NCI-H2029 (cell line): ENCODE data around the gene PCIF1.
A peak's percentile ranks its signal among the peaks of the same experiment; 100 is the strongest.
"Not testable (repeated sequence)": the region's sequence is repeated elsewhere in the genome, so short reads cannot be mapped to it uniquely, and the experiment has no call there.

ENCODE experiments used
- DNase-seq: peaks from one replicate; lab custom pipeline; 2025; lab: John Stamatoyannopoulos, UW

Gene PCIF1

DNA sequence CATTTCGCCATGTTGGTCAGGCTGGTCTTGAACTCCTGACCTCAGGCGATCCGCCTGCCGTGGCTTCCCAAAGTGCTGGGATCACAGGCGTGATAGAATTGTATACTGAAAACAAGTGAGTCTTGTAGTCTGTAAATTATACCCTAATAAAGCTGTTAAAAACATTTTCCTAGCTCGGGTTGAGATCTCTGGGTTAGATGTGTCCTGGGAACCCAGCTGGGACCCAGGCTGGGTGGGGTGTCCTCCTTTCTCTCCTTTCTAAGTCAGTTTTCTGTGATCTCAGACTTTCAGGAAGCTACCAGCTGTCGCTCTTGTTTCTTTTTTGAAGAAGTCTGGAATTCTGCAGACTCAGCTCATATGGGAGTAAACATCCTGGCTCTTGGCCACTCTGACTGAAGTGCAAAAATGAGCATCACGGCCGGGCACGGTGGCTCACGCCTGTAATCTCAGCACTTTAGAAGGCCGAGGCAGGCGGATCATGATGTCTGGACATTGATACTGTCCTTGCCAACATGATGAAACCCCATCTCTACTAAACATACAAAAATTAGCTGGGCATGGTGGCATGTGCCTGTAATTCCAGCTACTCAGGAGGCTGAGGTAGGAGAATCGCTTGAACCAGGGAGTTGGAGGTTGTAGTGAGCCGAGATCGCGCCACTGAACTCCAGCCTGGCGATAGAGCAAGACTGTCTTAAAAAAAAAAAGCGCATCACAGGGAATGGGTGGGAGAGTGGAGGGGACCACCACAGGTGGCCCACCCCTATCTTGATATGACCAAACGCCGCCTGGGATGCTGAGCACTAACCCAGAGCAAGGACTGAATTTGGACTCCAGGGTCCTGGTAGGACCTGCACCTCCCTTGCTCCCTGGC, 9.9 kb upstream of the PCIF1 start:
- DNase-seq, result no peak

- DNase-seq, result no peak
Measured at GRCh38 chr20:45925821-45926506, 8.5 kb upstream of the PCIF1 start.

GRCh38 chr20:45926731-45927070, 7.8 kb upstream of the PCIF1 start:
- no peak for DNase-seq

DNA sequence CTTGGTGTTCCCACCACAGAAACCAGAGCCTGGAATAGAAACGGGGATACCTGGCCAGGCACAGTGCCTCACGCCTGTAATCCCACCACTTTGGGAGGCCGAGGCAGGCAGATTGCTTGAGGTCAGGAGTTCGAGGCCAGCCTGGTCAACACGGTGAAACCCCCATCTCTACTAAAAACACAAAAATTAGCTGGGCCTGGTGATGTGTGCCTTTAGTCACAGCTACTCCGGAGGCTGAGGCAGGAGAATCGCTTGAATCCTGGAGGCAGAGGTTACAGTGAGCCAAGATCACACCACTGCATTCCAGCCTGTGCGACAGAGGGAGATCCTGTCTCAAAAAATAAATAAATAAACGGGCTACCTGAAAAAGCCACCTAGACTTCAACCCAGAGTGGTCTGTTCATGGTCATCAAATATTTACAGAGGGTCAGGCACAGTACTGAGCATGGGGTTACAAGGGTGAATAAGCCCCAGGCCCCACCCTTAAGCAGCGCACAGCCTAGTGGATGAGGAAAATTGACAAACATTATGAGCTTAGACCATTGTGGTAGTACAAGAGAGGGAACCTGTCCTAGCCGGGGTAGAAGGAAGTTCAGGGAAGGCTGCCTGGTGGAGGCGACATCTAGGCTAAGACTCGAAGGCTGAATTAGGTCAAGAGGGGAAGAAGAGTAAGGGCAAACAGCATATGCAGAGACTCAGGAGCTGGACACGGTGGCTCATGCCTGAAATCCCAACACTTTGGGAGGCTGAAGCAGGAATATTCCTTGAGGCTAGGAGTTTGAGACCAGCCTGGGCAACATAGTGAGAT, 7.2 kb upstream of the PCIF1 start:
- DNase-seq, result no peak

- not testable (repeated sequence) for DNase-seq
Measured at GRCh38 chr20:45931680-45932079, 2.8 kb upstream of the PCIF1 start.

GRCh38 chr20:45933266-45934045, 1.0 kb upstream of the PCIF1 start:
- peak; percentile 75 for DNase-seq

- peak; percentile 47 for DNase-seq
Measured at GRCh38 chr20:45934046-45934585, 367 bp upstream of the PCIF1 start.

- DNase-seq, result no peak
Measured at GRCh38 chr20:45935416-45936046, 1.0 kb downstream of the PCIF1 start.

DNA sequence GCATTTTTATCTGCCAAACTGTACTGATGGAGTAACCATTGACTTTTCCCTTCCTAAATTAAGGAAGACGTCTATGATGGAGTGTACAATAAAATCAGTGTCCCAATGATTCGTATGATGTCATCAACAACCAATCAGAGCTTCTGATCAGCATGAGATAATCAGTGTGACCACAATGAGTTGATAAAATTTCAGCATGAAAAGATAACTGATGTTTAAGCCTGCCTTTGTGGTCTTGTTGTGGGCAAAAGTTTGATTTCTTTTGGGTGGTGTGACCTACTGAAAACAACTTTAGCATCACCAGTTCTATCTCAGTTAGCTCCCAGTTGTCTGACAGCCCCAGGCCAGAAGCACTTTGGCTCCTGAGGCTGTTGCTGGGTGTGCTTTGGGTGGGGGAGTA, 3.3 kb downstream of the PCIF1 start:
- DNase-seq, result no peak

DNA sequence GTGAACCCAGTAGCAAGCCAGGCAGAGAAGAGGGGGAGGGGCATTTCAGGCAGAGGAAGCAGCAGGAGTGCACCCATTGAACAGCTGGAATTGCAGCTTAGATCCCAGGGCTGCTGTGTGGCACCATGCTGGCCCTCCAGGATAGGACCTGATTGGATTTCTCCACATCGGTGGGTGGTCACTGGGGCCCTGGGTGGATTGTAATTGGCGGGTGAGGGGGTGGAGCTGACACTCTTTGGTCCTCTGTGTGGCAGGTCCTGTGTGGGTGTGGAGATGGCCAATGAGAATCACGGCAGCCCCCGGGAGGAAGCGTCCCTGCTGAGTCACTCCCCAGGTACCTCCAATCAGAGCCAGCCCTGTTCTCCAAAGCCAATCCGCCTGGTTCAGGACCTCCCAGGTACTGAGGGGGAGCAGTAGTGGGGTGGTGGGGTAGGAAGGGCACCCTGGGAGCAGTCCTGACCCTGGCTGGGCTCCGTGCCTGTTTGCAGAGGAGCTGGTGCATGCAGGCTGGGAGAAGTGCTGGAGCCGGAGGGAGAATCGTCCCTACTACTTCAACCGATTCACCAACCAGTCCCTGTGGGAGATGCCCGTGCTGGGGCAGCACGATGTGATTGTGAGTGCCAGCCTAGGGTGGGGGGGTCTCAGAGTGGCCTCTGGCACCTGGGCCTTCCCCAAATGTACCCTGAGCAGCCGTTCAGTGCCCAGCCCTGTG, 4.4 kb downstream of the PCIF1 start:
- DNase-seq, result no peak

DNA sequence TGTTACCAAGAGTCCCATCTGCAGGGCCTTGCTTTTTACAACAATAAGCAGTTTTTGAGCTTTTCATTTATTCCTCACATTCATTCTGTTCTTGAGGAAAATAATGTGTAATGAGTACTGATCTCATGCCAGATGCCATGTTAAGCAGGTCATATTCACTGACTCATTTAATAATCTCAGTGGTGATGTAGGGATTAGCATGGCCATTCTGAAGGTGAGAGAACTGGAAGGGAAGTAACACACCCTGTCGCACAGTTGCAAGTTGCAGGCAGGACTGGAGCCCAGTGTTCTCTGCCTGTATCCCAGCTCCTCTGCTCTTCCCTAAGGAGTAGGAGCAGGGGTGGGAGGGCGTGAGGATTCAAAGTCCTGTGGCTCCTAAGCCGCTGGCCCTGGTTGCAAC, 5.6 kb downstream of the PCIF1 start:
- DNase-seq, result no peak

- no peak for DNase-seq
Measured at GRCh38 chr20:45940469-45940868, 6.0 kb downstream of the PCIF1 start.

- DNase-seq, result no peak
Measured at GRCh38 chr20:45943613-45944012, 9.1 kb downstream of the PCIF1 start.

GRCh38 chr20:45944151-45944964, 9.9 kb downstream of the PCIF1 start:
- DNase-seq, result no peak

DNA sequence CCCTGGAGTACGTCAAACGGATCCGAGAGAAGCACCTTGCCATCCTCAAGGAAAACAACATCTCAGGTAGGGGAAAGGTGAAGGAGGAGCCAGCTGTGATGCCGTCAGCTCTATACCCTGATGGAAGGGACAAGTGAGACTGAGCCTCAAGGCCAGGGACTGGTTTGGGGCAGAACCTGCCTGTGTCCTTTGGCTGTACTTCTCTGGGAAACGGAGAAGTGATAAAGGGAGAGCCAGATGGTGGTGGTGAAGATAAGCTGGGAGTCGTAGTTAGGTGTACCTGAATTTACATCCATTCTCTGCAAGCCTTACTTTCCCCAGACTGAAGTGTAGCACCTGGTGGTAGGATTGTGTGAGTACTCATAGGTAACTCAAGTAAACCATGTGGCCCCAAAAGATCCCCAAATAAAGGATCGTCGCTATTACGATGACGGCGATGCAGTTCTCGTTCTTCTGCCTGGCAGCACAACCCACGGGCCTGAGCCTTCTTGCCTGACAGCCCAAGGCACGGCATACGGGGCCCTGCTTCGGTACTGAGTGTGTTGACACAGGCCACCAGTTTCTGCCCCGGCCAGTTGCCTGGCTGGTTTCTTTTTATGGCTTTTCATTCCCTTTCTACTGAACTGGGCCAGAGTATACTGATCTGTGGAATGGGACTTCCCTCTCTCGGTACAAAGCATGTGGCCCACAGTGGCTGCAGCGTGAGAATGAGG, 10.6 kb downstream of the PCIF1 start:
- DNase-seq, result no peak

- DNase-seq, result no peak
Measured at GRCh38 chr20:45945678-45946148, 11.2 kb downstream of the PCIF1 start.

DNA sequence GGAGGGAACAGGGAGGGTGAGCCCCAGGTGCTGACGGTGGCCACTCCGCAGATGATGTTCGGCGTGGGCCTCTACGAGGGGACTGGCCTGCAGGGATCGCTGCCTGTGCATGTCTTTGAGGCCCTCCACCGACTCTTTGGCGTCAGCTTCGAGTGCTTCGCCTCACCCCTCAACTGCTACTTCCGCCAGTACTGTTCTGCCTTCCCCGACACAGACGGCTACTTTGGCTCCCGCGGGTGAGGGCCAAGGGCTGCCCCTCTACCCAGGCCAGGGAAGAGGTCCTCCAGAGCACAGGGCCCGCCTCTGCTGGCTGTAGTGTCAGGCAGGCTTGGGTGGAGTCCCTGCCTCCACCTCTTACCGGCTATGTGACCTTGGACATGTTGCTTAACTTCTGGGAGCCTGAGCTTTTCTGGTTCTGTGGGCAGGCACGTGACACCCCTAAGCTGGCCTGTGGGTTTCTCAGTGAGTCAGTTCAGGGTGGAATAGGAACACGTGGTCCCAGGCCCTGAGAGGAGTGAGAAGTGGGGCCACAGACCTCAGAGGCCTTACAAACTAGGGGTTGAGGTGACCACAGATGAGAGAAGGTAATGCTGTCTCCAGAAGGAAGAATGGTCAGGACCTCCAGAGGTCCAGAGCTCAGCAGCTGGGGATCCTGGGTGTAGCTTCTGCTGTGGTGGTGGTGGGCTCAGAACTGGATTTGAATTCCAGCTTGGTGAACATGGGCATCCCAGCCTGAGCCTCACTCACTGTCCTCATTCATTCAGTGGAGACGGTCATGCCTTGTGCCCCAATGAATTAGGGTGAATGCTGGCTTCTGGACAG, 11.9 kb downstream of the PCIF1 start:
- DNase-seq, result no peak
